Calu3 (cell line): ENCODE measurements around the gene NPAS4. TPM values are rescaled to one million over a fixed set of nuclear protein-coding genes. Genes with fewer than 3 reads are reported as not detected.
A peak's percentile ranks its signal among the peaks of the same experiment; 100 is the strongest.
"Not testable (repeated sequence)": the region's sequence is repeated elsewhere in the genome, so short reads cannot be mapped to it uniquely, and the experiment has no call there.

Experiments used
- BruUV-seq: library from RNA; stranded (reverse); fragments of 400-500 nt; replicated peaks from 2 replicates; lab custom pipeline; 2021; lab: Mats Ljungman, UMichigan
- CTCF ChIA-PET: fragments of 300-600 bp; sonication (Branson Sonifier 250); formaldehyde crosslinking; loops from one replicate; lab custom pipeline; 2022; ENCODE audit warnings: antibody characterized with exemption; lab: Charles Lee
- DNase-seq: peaks from one replicate; pipeline ENCODE4 v3.0.0; 2022
- H3K27ac Mint-ChIP-seq: one replicate; pipeline ENCODE4 v1.8.0; 2022; ENCODE audit warnings: mixed read lengths; ENCODE audit not compliant: unreplicated experiment
- H3K27me3 Mint-ChIP-seq: one replicate; pipeline ENCODE4 v1.8.0; 2022; ENCODE audit warnings: mixed read lengths; ENCODE audit not compliant: unreplicated experiment
- H3K36me3 Mint-ChIP-seq: one replicate; pipeline ENCODE4 v1.8.0; 2022; ENCODE audit warnings: mild to moderate bottlenecking, moderate library complexity, mixed read lengths; ENCODE audit not compliant: insufficient read depth, unreplicated experiment
- H3K4me1 Mint-ChIP-seq: one replicate; pipeline ENCODE4 v1.8.0; 2022; ENCODE audit warnings: mild to moderate bottlenecking, low read depth, mixed read lengths; ENCODE audit not compliant: unreplicated experiment
- H3K4me3 Mint-ChIP-seq: one replicate; pipeline ENCODE4 v1.8.0; 2022; ENCODE audit warnings: mild to moderate bottlenecking, low read depth, moderate library complexity, mixed read lengths; ENCODE audit not compliant: unreplicated experiment
- H3K9me3 Mint-ChIP-seq: one replicate; pipeline ENCODE4 v1.8.0; 2022; ENCODE audit warnings: low read depth, mixed read lengths; ENCODE audit not compliant: unreplicated experiment
- CTCF ChIP-seq: fragments of 200-600 bp; IDR thresholded peaks from one replicate; pipeline ENCODE4 v1.8.0; 2022; ENCODE audit warnings: antibody characterized with exemption; ENCODE audit not compliant: unreplicated experiment
- intact Hi-C: fragments of 100-400 bp; cut with micrococcal nuclease; formaldehyde crosslinking; loops from one replicate; pipeline ENCODE4 v1.10.0; 2022; ENCODE audit not compliant: unreplicated experiment
- total RNA-seq: library from RNA; stranded (reverse); gene quantifications from 2 replicates; pipeline ENCODE4 v1.2.3, GENCODE V29; 2022

NPAS4 gene
- total RNA-seq, 1 experiment from 2014 or later: not detected

GRCh38 chr11:66438504-66439466 is 17.9 kb downstream of the NPAS4 start, which contains the start of gene MRPL11:
Gene MRPL11, minus strand, starts transcription at chr11:66438848. Its CDS starts 94 bp downstream, at chr11:66438754.
- H3K9me3 Mint-ChIP-seq: no peaks in the 10 kb centered on the region
- intact Hi-C loops: no loop called here

GRCh38 chr11:66440101-66440939 is 19.5 kb downstream of the NPAS4 start:
- Mint-ChIP-seq H3K36me3 (peaks cover 23% of the 10 kb centered on the region), H3K27me3 (peaks cover 30% of the 10 kb centered on the region)
- BruUV-seq, intact Hi-C loops, H3K9me3 Mint-ChIP-seq, H3K27ac Mint-ChIP-seq, DNase-seq, H3K4me1 Mint-ChIP-seq, H3K4me3 Mint-ChIP-seq: not testable (repeated sequence)
- CTCF ChIA-PET: interaction anchor here (1.2 kb wide), 1 partner anchor 40 kb away, joined by 3 read pairs; the partner anchor contains the start of gene DPP3

More at GRCh38 chr11:66438504-66439466, 17.9 kb downstream of the NPAS4 start, which contains the start of gene MRPL11:
- CTCF ChIA-PET: interaction anchor here (0.5 to 1.6 kb wide), 15 partner anchors 10 to 964 kb away, joined by 3 to 14 read pairs (median 4); partner anchors contain the start of genes CD248, DPP3, PELI3 and RBM4B
- Mint-ChIP-seq H3K36me3 (peaks cover 23% of the 10 kb centered on the region), H3K4me3 (peak within 1 kb of the TSS; percentile 86), H3K27me3 (peaks cover 20% of the 10 kb centered on the region), H3K4me1 (no peaks in the 10 kb centered on the region), H3K27ac (peak within 1 kb of the TSS; percentile 87)
- DNase-seq: peak; percentile 93
- no TSS peak for BruUV-seq
- peak; percentile 59 for TF ChIP-seq CTCF

GRCh38 chr11:66440940-66441282 is 20.1 kb downstream of the NPAS4 start:
- Mint-ChIP-seq H3K27me3 (peaks cover 36% of the 10 kb centered on the region), H3K36me3 (peaks cover 23% of the 10 kb centered on the region)
- intact Hi-C loops, H3K4me1 Mint-ChIP-seq, DNase-seq, H3K27ac Mint-ChIP-seq, BruUV-seq, CTCF ChIA-PET, H3K4me3 Mint-ChIP-seq, H3K9me3 Mint-ChIP-seq: not testable (repeated sequence)

GRCh38 chr11:66443602-66444001 is 22.8 kb downstream of the NPAS4 start:
- no peaks in the 10 kb centered on the region for H3K4me1 Mint-ChIP-seq
- DNase-seq: no peak
- intact Hi-C loops: no loop called here
- no peak overlapping the region for H3K27ac Mint-ChIP-seq
- no TSS peak for BruUV-seq
- CTCF ChIA-PET: no interaction called here
- TF ChIP-seq CTCF: no peak
- peaks cover 62% of the 10 kb centered on the region for H3K27me3 Mint-ChIP-seq
- H3K36me3 Mint-ChIP-seq: peaks cover 4% of the 10 kb centered on the region
- H3K9me3 Mint-ChIP-seq: no peaks in the 10 kb centered on the region
- H3K4me3 Mint-ChIP-seq: no peak overlapping the region

GRCh38 chr11:66447012-66447411 is 26.2 kb downstream of the NPAS4 start:
- intact Hi-C loops: no loop called here
- Mint-ChIP-seq H3K27me3 (peaks cover 93% of the 10 kb centered on the region), H3K36me3 (no peaks in the 10 kb centered on the region), H3K9me3 (no peaks in the 10 kb centered on the region), H3K4me3 (no peak overlapping the region), H3K4me1 (no peaks in the 10 kb centered on the region), H3K27ac (no peak overlapping the region)
- DNase-seq: no peak
- CTCF ChIA-PET: no interaction called here
- TF ChIP-seq CTCF: no peak
- BruUV-seq: no TSS peak
